Measurements from ENCODE around the gene PHF2. TPM values are rescaled to one million over a fixed set of nuclear protein-coding genes. Genes with fewer than 3 reads are reported as not detected.

The PHF2 gene
- total and polyA plus RNA-seq, 12 donors = 13.9 to 31.3 (median 23.0) TPM

DNA sequence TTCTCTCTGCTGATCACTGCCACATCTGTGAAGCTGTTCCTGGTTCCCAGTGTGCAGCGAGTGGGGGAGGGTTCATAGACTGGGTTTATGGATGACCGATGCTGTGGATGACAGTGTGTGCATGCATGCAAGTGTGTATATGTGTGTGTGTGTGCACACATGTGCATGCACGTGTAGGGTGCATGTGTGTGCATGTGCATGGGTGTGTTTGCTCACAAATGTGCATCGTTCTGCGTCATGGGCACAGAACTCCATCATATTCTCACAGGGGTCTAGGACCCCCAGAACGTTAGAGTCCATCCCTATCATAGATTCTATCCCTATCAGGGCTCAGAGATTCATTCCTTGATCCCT, 134.0 kb downstream of the PHF2 start:
- WGBS, 2 donors = 85 to 86% methylated on average over 6 of the region's 6 CpGs
- Histone ChIP-seq H3K4me1 (peaks cover 0 to 7% (median 0%) of the 10 kb centered on the region in 9 donors), H3K4me3 (no peak overlapping the region), H3K36me3 (no peaks in the 10 kb centered on the region), H3K27ac (no peak overlapping the region), H3K27me3 (peaks cover 0 to 5% (median 0%) of the 10 kb centered on the region in 7 donors), H3K9me3 (peaks cover 0 to 17% (median 0%) of the 10 kb centered on the region in 11 donors)
- DNase-seq = no peak
- ATAC-seq = no peak
- TF ChIP-seq, protein P1, sequence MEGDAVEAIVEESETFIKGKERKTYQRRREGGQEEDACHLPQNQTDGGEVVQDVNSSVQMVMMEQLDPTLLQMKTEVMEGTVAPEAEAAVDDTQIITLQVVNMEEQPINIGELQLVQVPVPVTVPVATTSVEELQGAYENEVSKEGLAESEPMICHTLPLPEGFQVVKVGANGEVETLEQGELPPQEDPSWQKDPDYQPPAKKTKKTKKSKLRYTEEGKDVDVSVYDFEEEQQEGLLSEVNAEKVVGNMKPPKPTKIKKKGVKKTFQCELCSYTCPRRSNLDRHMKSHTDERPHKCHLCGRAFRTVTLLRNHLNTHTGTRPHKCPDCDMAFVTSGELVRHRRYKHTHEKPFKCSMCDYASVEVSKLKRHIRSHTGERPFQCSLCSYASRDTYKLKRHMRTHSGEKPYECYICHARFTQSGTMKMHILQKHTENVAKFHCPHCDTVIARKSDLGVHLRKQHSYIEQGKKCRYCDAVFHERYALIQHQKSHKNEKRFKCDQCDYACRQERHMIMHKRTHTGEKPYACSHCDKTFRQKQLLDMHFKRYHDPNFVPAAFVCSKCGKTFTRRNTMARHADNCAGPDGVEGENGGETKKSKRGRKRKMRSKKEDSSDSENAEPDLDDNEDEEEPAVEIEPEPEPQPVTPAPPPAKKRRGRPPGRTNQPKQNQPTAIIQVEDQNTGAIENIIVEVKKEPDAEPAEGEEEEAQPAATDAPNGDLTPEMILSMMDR (IDR thresholded peaks at IDR 0.05) = no peak
- intact Hi-C loops (cut with DNase I) = no loop called here

DNA sequence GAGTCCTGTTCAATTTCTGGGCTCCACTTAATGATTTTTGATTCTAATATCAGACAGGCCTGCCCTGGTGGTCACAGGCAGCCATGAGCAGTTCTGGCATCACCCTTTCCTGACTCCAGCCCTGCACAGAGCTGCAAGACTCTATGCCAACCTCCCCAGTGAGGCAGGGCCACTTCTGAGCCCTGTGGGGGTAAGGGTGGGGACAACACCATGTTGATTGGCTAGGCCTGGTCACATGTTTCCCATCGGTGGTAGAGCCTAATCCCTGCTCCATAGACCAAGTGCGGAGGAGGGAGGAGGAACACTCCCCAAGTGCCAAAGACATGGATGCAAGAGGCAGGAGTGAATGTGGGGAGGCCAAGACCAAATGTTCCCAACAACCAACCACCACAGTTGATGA, 134.6 kb downstream of the PHF2 start:
- Histone ChIP-seq H3K27me3 (peaks cover 0 to 5% (median 0%) of the 10 kb centered on the region in 7 donors), H3K36me3 (no peaks in the 10 kb centered on the region), H3K4me1 (peaks cover 0 to 7% (median 0%) of the 10 kb centered on the region in 9 donors), H3K27ac (no peak overlapping the region), H3K9me3 (peaks cover 0 to 17% (median 0%) of the 10 kb centered on the region in 11 donors), H3K4me3 (no peak overlapping the region)
- 88 to 94% methylated on average over 2 of the region's 2 CpGs for WGBS, 2 donors
- no peak for ATAC-seq
- no peak for DNase-seq
- intact Hi-C loops (cut with DNase I) = no loop called here
- TF ChIP-seq, protein P1 (IDR thresholded peaks at IDR 0.05) = no peak

DNA sequence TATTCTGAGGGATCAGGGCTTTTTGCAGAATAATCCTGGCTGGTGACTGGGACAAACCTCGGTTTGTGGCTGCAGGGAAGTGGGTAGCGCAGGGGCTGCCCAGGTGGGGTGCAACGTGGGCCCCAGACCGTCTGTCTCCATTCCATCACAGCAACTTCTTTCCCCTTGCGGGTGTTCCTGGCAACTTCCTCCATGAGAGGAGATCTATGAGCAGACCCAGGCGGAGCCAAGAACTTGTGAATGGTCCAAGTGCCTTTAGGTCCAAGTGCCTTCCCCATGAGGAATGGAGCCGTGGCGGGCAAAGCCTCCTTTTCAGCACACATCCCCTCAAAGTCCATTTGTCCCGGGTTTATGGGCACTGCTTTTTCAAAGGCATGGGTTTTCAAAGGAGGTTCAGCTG, 136.5 kb downstream of the PHF2 start:
- Histone ChIP-seq H3K9me3 (peaks cover 0 to 25% (median 0%) of the 10 kb centered on the region in 11 donors), H3K27me3 (peaks cover 0 to 6% (median 0%) of the 10 kb centered on the region in 7 donors), H3K27ac (no peak overlapping the region), H3K36me3 (no peaks in the 10 kb centered on the region), H3K4me1 (peaks cover 0 to 7% (median 0%) of the 10 kb centered on the region in 9 donors), H3K4me3 (no peak overlapping the region)
- DNase-seq (no peak), ATAC-seq (no peak)
- intact Hi-C loops (cut with DNase I) = no loop called here
- TF ChIP-seq, protein P1 (IDR thresholded peaks at IDR 0.05) = no peak
- WGBS, 2 donors = 81 to 82% methylated on average over 9 of the region's 9 CpGs

DNA sequence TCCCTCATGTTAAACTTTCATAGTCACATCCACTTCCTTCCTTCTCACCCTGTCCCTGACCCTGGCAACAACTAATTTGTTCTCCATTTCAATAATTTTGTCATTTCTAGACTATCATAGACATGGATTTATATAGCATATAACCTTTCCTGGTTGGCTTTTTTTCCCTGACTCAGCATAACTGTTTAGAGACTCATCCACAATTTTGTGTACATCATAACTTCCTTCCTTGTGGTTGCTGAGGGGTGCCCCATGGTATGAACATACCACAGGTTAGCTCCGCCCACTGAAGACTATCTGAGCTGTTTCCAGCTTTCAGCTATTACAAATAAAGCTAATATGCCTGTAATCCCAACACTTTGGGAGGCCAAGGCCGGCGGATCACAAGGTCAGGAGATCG, 137.3 kb downstream of the PHF2 start:
- intact Hi-C loops (cut with DNase I) = no loop called here
- TF ChIP-seq, protein P1 (IDR thresholded peaks at IDR 0.05) = no peak
- no peak for ATAC-seq
- H3K27ac ChIP-seq = no peak overlapping the region
- WGBS, 2 donors = 78 to 92% methylated on average over 4 of the region's 4 CpGs
- H3K4me3 ChIP-seq = no peak overlapping the region
- peaks cover 0 to 2% (median 0%) of the 10 kb centered on the region in 9 donors for H3K4me1 ChIP-seq
- peaks cover 0 to 6% (median 0%) of the 10 kb centered on the region in 7 donors for H3K27me3 ChIP-seq
- DNase-seq = no peak
- peaks cover 0 to 28% (median 0%) of the 10 kb centered on the region in 11 donors for H3K9me3 ChIP-seq
- H3K36me3 ChIP-seq = no peaks in the 10 kb centered on the region
